ENCODE data around the gene DMTF1.

DNA sequence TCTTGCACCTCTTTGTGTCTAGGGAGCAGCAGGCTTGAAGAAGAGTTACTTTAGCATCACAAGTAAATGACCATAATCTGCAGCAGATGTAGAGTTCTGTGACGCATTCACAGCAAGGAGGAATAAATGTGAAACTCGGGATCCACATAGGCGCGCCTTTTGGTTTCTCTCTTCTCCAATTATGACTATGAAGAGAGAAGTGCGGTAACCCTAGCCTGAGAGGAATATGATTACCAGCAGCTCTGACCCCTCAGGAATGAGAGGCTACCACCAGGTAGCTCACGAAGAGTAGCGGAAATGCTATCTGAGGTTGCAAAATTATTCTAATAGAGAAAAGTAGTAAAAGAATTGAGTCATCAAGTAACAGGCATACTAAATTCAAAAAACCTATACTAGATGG is 25.2 kb upstream of the DMTF1 start:
- TF ChIP-seq, protein P1, sequence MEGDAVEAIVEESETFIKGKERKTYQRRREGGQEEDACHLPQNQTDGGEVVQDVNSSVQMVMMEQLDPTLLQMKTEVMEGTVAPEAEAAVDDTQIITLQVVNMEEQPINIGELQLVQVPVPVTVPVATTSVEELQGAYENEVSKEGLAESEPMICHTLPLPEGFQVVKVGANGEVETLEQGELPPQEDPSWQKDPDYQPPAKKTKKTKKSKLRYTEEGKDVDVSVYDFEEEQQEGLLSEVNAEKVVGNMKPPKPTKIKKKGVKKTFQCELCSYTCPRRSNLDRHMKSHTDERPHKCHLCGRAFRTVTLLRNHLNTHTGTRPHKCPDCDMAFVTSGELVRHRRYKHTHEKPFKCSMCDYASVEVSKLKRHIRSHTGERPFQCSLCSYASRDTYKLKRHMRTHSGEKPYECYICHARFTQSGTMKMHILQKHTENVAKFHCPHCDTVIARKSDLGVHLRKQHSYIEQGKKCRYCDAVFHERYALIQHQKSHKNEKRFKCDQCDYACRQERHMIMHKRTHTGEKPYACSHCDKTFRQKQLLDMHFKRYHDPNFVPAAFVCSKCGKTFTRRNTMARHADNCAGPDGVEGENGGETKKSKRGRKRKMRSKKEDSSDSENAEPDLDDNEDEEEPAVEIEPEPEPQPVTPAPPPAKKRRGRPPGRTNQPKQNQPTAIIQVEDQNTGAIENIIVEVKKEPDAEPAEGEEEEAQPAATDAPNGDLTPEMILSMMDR (IDR thresholded peaks at IDR 0.05; ENCODE audit: borderline replicate concordance, extremely low read depth, low read length, poor library complexity, severe bottlenecking) = no peak
- no peak for TF ChIP-seq EZH2 (IDR thresholded peaks at IDR 0.05; ENCODE audit: borderline replicate concordance, low read depth, low read length, severe bottlenecking)

Measured in DND-41 (cell line).